GM18507 (cell line): Measurements from ENCODE around the gene KCTD7.
"Not testable (repeated sequence)": the region's sequence is repeated elsewhere in the genome, so short reads cannot be mapped to it uniquely, and the experiment has no call there.

Experiments
- DNase-seq: peaks from one replicate; pipeline ENCODE4 v3.0.0; 2011; ENCODE audit warnings: low read depth; ENCODE audit not compliant: insufficient read length; ENCODE audit errors: extremely low spot score
- FAIRE-seq: peaks from 2 replicates; lab custom pipeline; 2011; peaks lifted over from hg19 to GRCh38; lab: Jason Lieb, UNC

KCTD7 gene

DNA sequence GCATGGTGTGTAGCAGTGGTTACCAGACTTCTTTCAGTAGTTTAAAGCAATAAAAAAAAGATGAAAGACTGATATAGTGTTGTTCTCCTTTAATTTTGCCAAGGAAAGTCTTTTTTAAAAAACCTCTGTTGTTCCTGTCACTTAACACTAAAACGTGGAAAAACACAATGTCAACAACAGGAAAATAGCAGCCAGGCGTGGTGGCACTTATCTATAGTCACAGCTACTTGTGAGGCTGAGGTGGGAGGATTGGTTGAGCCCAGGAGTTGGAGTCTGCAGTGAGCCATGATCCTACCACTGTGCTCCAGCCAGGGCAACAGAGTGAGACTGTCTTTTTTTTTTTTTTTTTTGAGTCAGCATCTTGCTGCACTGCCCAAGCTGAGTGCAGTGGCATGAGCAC, 42.8 kb downstream of the KCTD7 start:
- DNase-seq, FAIRE-seq: not testable (repeated sequence)

DNA sequence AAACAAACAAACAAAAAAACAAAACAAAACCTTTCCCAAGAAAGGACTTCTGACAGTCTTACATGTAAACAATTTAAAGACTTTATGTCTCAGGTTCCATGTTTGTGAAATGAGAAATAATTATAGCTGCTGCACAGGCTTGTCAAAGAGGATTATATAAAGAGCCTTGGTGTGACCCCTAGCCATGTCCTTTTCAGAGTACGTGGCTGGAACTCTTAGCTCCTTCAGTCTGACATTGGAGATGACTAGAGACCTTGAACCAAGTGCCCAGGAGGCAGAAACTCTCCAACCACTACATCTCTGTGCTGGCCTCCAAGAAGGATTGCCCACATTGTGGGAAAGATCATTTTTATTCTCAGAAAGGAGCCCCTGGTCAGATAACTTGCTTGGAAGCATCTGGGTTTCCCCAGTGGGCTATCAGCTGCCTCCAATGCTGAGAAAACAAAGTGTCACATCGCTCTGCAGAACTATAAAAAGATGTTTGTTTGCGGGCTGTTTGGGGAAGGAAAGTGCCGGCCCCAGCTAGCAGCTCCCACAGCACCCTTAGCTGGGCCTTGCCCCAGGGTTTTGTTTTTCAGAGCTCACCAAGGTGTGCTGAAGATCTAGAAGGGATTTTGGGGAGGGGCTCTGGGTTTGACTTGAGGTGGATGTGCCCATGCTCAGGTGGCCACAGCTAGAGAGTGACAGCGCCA, 43.9 kb downstream of the KCTD7 start:
- not testable (repeated sequence) for DNase-seq, FAIRE-seq

- DNase-seq = not testable (repeated sequence)
- FAIRE-seq = peak; percentile 29
These were observed 44.5 kb downstream of the KCTD7 start for GRCh38 chr7:66673124-66673640.

DNA sequence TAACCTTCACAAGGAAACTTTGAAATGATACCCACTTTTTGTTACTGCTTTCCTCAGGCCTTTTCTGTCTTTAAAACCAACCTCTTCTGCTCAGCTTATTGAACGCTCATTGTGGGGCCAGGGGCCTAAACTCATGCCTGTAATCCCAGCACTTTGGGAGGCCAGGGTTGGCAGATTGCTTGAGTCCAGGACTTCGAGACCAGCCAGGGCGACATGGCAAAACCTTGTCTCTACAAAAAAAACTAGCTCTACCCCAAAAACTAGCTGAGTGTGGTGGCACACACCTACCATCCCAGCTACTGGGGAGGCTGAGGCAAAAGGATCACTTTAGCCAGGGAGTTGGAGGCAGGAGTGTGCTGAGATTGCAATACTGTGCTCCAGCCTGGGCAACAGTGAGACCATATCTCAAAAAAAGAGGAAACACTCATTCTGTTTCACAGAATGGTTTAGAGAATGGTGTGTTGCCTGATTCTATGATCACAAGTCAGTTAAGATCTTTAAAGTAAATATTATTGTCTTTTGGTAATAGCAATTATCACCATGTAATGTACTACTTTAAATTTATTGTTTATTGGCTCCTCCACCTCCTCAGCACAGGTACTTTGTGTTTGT, 51.1 kb downstream of the KCTD7 start:
- no peak for FAIRE-seq

GRCh38 chr7:66681491-66682349, 53.0 kb downstream of the KCTD7 start:
- DNase-seq (peak; percentile 96), FAIRE-seq (peak; percentile 83)

More for the DNA sequence above, 51.1 kb downstream of the KCTD7 start:
- DNase-seq = no peak

GRCh38 chr7:66682350-66683093, 53.8 kb downstream of the KCTD7 start:
- no peak for FAIRE-seq

DNA sequence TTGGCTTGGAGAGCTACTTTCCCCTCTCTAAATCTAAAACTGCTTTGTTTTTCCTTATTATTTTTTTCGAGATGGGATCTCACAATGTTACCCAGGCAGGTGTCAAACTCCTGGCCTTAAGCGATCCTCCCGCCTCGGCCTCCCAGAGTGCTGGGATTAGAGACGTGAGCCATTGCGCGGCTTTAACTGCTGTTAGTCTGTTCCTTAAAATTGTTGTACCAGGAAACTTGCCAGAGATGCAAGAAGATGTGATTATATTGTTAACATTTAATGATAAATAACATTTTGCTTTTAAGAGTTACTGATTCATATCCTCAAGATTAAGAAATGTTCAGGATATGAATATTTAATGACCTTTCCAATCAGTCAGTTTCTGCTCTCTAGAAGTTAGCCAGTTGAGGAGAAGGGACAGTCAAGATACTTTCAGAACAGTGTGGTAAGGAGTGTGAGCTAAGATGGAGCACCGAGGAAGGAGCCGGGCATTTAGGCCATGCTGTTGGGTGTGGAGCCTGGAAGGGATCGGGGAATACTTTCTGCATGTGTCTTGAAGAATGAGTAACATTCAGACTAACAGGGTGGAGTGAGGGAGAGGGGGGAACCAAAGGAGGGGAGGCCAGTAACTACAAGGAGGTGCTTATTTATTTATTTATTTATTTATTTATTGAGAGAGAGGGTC, 54.6 kb downstream of the KCTD7 start:
- FAIRE-seq, DNase-seq: not testable (repeated sequence)

More at GRCh38 chr7:66682350-66683093, 53.8 kb downstream of the KCTD7 start:
- DNase-seq = no peak

DNA sequence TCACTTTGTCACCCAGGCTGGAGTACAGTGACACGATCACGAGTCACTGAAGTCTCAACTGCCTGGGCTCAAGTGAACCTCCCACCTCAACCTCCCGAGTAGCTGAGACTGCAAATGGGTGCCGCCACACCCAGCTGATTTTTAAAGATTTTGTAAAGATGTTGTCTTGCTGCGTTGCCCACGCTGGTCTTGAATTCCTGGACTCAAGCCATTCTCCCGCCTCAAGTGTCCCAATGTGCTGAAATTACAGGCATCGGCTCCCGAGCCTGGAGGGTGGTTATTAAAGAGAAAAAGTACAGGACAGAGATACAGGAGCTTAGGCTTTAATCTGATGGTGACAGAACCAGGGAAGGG, 55.1 kb downstream of the KCTD7 start:
- FAIRE-seq (no peak), DNase-seq (no peak)

GRCh38 chr7:66685663-66686062, 57.0 kb downstream of the KCTD7 start:
- FAIRE-seq, DNase-seq: not testable (repeated sequence)

- FAIRE-seq (no peak), DNase-seq (no peak)
These were observed 58.5 kb downstream of the KCTD7 start for GRCh38 chr7:66687186-66687585.

DNA sequence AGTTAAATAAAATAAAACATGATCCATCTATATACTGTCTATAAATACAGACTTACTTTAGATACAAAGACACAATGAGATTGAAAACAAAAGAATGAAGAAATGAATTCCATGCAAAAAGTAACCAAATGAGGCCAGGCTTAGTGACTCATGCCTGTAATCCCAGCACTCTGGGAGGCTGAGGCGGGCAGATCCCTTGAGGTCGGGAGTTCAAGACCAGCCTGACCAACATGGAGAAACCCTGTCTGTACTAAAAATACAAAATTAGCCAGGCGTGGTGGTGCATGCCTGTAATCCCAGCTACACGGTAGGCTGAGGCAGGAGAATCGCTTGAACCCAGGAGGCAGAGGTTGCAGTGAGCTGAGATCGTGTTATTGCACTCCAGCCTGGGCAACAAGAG, 59.0 kb downstream of the KCTD7 start:
- not testable (repeated sequence) for DNase-seq, FAIRE-seq

GRCh38 chr7:66689081-66689480, 60.4 kb downstream of the KCTD7 start:
- FAIRE-seq (no peak), DNase-seq (no peak)

DNA sequence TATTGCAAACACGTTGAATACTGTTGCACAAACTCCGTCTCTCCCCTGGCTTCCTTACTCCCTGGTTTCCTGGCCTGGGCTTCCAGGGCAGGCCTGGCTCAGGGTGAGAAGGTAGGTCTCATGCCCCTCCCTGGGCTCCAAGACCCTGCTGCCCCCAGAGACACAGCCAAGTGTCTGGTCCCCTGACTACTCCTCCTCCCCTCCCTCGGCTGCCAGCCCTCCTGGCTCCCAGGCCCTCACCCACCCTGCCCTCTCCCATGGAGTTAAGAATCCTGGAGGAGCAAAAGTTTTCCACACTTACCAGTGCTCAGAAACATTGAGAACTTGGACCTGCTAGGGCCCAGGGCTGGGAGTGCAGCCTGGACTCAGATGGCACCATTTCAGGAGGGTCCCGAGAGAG, 64.7 kb downstream of the KCTD7 start:
- DNase-seq (no peak), FAIRE-seq (no peak)
